Lower lobe of right lung (tissue), 2 donors: Measurements from ENCODE around the gene MRPL40. TPM values are rescaled to one million over a fixed set of nuclear protein-coding genes. Genes with fewer than 3 reads are reported as not detected.

ENCODE experiments used
- ATAC-seq, 2 donors: fragments of 200-7000 bp; cut with Tn5 transposase; one replicate each; pipeline ENCODE4 v1.9.1; 2020 to 2022; ENCODE audit warnings: mild to moderate bottlenecking in 2 of 2, moderate library complexity in 2 of 2
- DNase-seq: peaks from one replicate; pipeline ENCODE4 v3.0.0-alpha.2; 2020
- H3K27ac ChIP-seq: fragments of 200-600 bp; one replicate; pipeline ENCODE4 v1.8.0; 2022
- H3K27me3 ChIP-seq: fragments of 200-600 bp; one replicate; pipeline ENCODE4 v1.8.0; 2022; ENCODE audit warnings: low read depth
- H3K36me3 ChIP-seq: fragments of 200-600 bp; one replicate; pipeline ENCODE4 v1.8.0; 2022; ENCODE audit warnings: mild to moderate bottlenecking
- H3K4me1 ChIP-seq: fragments of 200-600 bp; one replicate; pipeline ENCODE4 v1.8.0; 2022
- H3K4me3 ChIP-seq: fragments of 200-600 bp; one replicate; pipeline ENCODE4 v1.8.0; 2022; ENCODE audit warnings: mild to moderate bottlenecking
- H3K9me3 ChIP-seq: fragments of 200-600 bp; one replicate; pipeline ENCODE4 v1.8.0; 2022
- CTCF ChIP-seq: fragments of 200-600 bp; IDR thresholded peaks from one replicate; pipeline ENCODE4 v1.8.0; 2022; ENCODE audit warnings: antibody characterized with exemption, mild to moderate bottlenecking
- intact Hi-C: fragments of 100-400 bp; cut with DNase I; formaldehyde crosslinking; loops from one replicate; pipeline ENCODE4 v1.11.0; 2022
- total RNA-seq: library from RNA; stranded (reverse); fragmentation: NEBNext Ultra II Directional; extraction: Animal tissue kit (Norgen Biotek cat#: 25700); gene quantifications from one replicate; pipeline ENCODE4 v1.2.1, GENCODE V29; 2021
- donor health status: DM: no; HTN: yes; CAD: no; lungs with severe emphysema.

MRPL40 gene
- total RNA-seq, 1 donor from 2014 or later = 23.2 TPM

GRCh38 chr22:19457828-19458428 is 25.6 kb downstream of the MRPL40 start:
- TF ChIP-seq CTCF = no peak
- Histone ChIP-seq H3K4me3 (no peak overlapping the region), H3K27me3 (no peaks in the 10 kb centered on the region), H3K9me3 (no peaks in the 10 kb centered on the region), H3K27ac (no peak overlapping the region), H3K36me3 (peaks cover 82% of the 10 kb centered on the region), H3K4me1 (no peaks in the 10 kb centered on the region)
- DNase-seq = no peak
- no peak for ATAC-seq
- intact Hi-C loops = no loop called here

GRCh38 chr22:19460036-19460435 is 27.7 kb downstream of the MRPL40 start:
- intact Hi-C loops = no loop called here
- TF ChIP-seq CTCF = no peak
- ATAC-seq = no peak
- no peak overlapping the region for H3K27ac ChIP-seq
- no peak for DNase-seq
- H3K36me3 ChIP-seq = peaks cover 82% of the 10 kb centered on the region
- no peaks in the 10 kb centered on the region for H3K4me1 ChIP-seq
- no peak overlapping the region for H3K4me3 ChIP-seq
- no peaks in the 10 kb centered on the region for H3K9me3 ChIP-seq
- no peaks in the 10 kb centered on the region for H3K27me3 ChIP-seq

GRCh38 chr22:19461506-19461905 is 29.2 kb downstream of the MRPL40 start:
- TF ChIP-seq CTCF = no peak
- Histone ChIP-seq H3K36me3 (peaks cover 82% of the 10 kb centered on the region), H3K4me1 (no peaks in the 10 kb centered on the region), H3K4me3 (no peak overlapping the region), H3K27me3 (no peaks in the 10 kb centered on the region), H3K9me3 (no peaks in the 10 kb centered on the region), H3K27ac (no peak overlapping the region)
- ATAC-seq (no peak), DNase-seq (no peak)
- intact Hi-C loops = no loop called here

GRCh38 chr22:19463008-19463407 is 30.7 kb downstream of the MRPL40 start:
- intact Hi-C loops = no loop called here
- Histone ChIP-seq H3K9me3 (no peaks in the 10 kb centered on the region), H3K4me1 (no peaks in the 10 kb centered on the region), H3K27me3 (no peaks in the 10 kb centered on the region), H3K27ac (no peak overlapping the region), H3K4me3 (no peak overlapping the region), H3K36me3 (peaks cover 82% of the 10 kb centered on the region)
- no peak for ATAC-seq
- DNase-seq = no peak
- TF ChIP-seq CTCF = no peak

- no peak for TF ChIP-seq CTCF
- Histone ChIP-seq H3K4me1 (no peaks in the 10 kb centered on the region), H3K4me3 (no peak overlapping the region), H3K27me3 (no peaks in the 10 kb centered on the region), H3K27ac (peak overlapping the region; percentile 9), H3K9me3 (no peaks in the 10 kb centered on the region), H3K36me3 (peaks cover 82% of the 10 kb centered on the region)
- intact Hi-C loops = no loop called here
- peak; percentile 53 to 83 for ATAC-seq
- no peak for DNase-seq
Observed at GRCh38 chr22:19463491-19464469, 31.4 kb downstream of the MRPL40 start.
